Astrocyte (in vitro differentiated cells and primary cell): ENCODE results near the gene TNFAIP8L3. TPM values are rescaled to one million over a fixed set of nuclear protein-coding genes. Genes with fewer than 3 reads are reported as not detected.

Source experiments
- DNase-seq: peaks from one replicate; pipeline ENCODE4 v3.0.0-alpha.2; 2010; ENCODE audit warnings: low read depth
- FAIRE-seq: peaks from 2 replicates; lab custom pipeline; 2011; peaks lifted over from hg19 to GRCh38; lab: Jason Lieb, UNC
- H2AFZ ChIP-seq: 2 replicates; pipeline ENCODE4 v1.6.0; 2012; ENCODE audit warnings: low read depth, low read length, inconsistent platforms
- H3K27ac ChIP-seq: 2 replicates; pipeline ENCODE4 v1.5.1; 2011; ENCODE audit warnings: low read depth, low read length, inconsistent platforms
- H3K27me3 ChIP-seq: 2 replicates; pipeline ENCODE4 v1.6.0; 2011; ENCODE audit warnings: low read length, inconsistent platforms; ENCODE audit not compliant: insufficient read depth
- H3K36me3 ChIP-seq: 2 replicates; pipeline ENCODE4 v1.5.1; 2011; ENCODE audit warnings: low read length, inconsistent platforms; ENCODE audit not compliant: insufficient read depth
- H3K4me1 ChIP-seq: 2 replicates; pipeline ENCODE4 v1.5.1; 2011; ENCODE audit warnings: low read length, inconsistent platforms; ENCODE audit not compliant: insufficient read depth
- H3K4me2 ChIP-seq: 2 replicates; pipeline ENCODE4 v1.6.0; 2012; ENCODE audit warnings: low read length, inconsistent platforms
- H3K4me3 ChIP-seq: 2 replicates; pipeline ENCODE4 v1.5.1; 2011; ENCODE audit warnings: low read depth, mild to moderate bottlenecking, low read length, inconsistent platforms; ENCODE audit not compliant: insufficient read depth
- H3K79me2 ChIP-seq: 2 replicates; pipeline ENCODE4 v1.6.0; 2012; ENCODE audit warnings: mild to moderate bottlenecking, low read length, inconsistent platforms; ENCODE audit not compliant: insufficient read depth
- H3K9ac ChIP-seq: 2 replicates; pipeline ENCODE4 v1.6.0; 2012; ENCODE audit warnings: mild to moderate bottlenecking, low read length, inconsistent platforms
- H3K9me3 ChIP-seq: 2 replicates; pipeline ENCODE4 v1.5.1; 2012; ENCODE audit warnings: low read depth, mild to moderate bottlenecking, low read length, inconsistent platforms; ENCODE audit not compliant: insufficient read depth
- H4K20me1 ChIP-seq: 2 replicates; pipeline ENCODE4 v1.6.0; 2012; ENCODE audit warnings: low read length, inconsistent platforms; ENCODE audit not compliant: insufficient read depth
- H3K27ac Mint-ChIP-seq: one replicate; pipeline ENCODE4 v1.8.0; 2021; ENCODE audit warnings: mild to moderate bottlenecking, mixed read lengths; ENCODE audit not compliant: unreplicated experiment
- H3K27me3 Mint-ChIP-seq: one replicate; pipeline ENCODE4 v1.8.0; 2021; ENCODE audit warnings: low read depth, mixed read lengths; ENCODE audit not compliant: unreplicated experiment
- H3K36me3 Mint-ChIP-seq: one replicate; pipeline ENCODE4 v1.8.0; 2021; ENCODE audit warnings: low read depth, mixed read lengths; ENCODE audit not compliant: unreplicated experiment
- H3K4me1 Mint-ChIP-seq: one replicate; pipeline ENCODE4 v1.8.0; 2021; ENCODE audit warnings: low read depth, mixed read lengths; ENCODE audit not compliant: unreplicated experiment
- H3K4me3 Mint-ChIP-seq: one replicate; pipeline ENCODE4 v1.8.0; 2021; ENCODE audit warnings: mild to moderate bottlenecking, moderate library complexity, mixed read lengths; ENCODE audit not compliant: unreplicated experiment
- H3K9me3 Mint-ChIP-seq: one replicate; pipeline ENCODE4 v1.8.0; 2021; ENCODE audit warnings: mild to moderate bottlenecking, mixed read lengths; ENCODE audit not compliant: unreplicated experiment
- CTCF ChIP-seq: IDR thresholded peaks from 2 replicates; pipeline ENCODE4 v1.5.1; 2011; ENCODE audit warnings: low read depth, mild to moderate bottlenecking, inconsistent platforms, low read length, moderate library complexity; ENCODE audit not compliant: insufficient read depth
- EZH2 ChIP-seq: IDR thresholded peaks from 2 replicates; pipeline ENCODE4 v1.6.1; 2012; ENCODE audit warnings: mild to moderate bottlenecking, low read length, inconsistent platforms; ENCODE audit not compliant: insufficient read depth
- total RNA-seq: library from RNA; stranded (reverse); gene quantifications from 2 replicates; pipeline ENCODE4 v1.2.1, GENCODE V29; 2021

TNFAIP8L3 gene
- total RNA-seq, 1 donor from 2014 or later, result 1.1 TPM

- TF ChIP-seq EZH2 (no peak), CTCF (no peak)
- Histone ChIP-seq H3K9me3 (no peaks in the 10 kb centered on the region), H3K4me3 (no peak overlapping the region), H3K36me3 (no peaks in the 10 kb centered on the region), H3K4me1 (peaks cover 15% of the 10 kb centered on the region), H2AFZ (no peak overlapping the region), H3K4me2 (peak overlapping the region; percentile 27), H4K20me1 (no peaks in the 10 kb centered on the region), H3K79me2 (no peaks in the 10 kb centered on the region), H3K27me3 (no peaks in the 10 kb centered on the region), H3K9ac (no peak overlapping the region), H3K27ac (no peak overlapping the region)
- no peak overlapping the region for H3K4me3 Mint-ChIP-seq
- peaks cover 19% of the 10 kb centered on the region for H3K4me1 Mint-ChIP-seq
- no peak for DNase-seq
- no peak for FAIRE-seq
- H3K27ac Mint-ChIP-seq, result peak overlapping the region; percentile 23
- no peaks in the 10 kb centered on the region for H3K36me3 Mint-ChIP-seq
- peaks cover 10% of the 10 kb centered on the region for H3K27me3 Mint-ChIP-seq
- peaks cover 2% of the 10 kb centered on the region for H3K9me3 Mint-ChIP-seq
Observed at GRCh38 chr15:51133140-51133765, 38.5 kb upstream of the TNFAIP8L3 start.

GRCh38 chr15:51132384-51133139 is 37.9 kb upstream of the TNFAIP8L3 start:
- no peaks in the 10 kb centered on the region for H3K36me3 ChIP-seq
- peak overlapping the region; percentile 50 for H3K4me2 ChIP-seq
- Mint-ChIP-seq H3K4me1 (peaks cover 19% of the 10 kb centered on the region), H3K27ac (peak overlapping the region; percentile 23), H3K27me3 (peaks cover 10% of the 10 kb centered on the region), H3K4me3 (no peak overlapping the region), H3K36me3 (no peaks in the 10 kb centered on the region), H3K9me3 (peaks cover 2% of the 10 kb centered on the region)
- H3K27ac ChIP-seq, result peak overlapping the region; percentile 74
- FAIRE-seq (peak; percentile 32), DNase-seq (peak; percentile 96)
- peak overlapping the region; percentile 31 for H2AFZ ChIP-seq
- no peaks in the 10 kb centered on the region for H4K20me1 ChIP-seq
- TF ChIP-seq CTCF, result peak; percentile 99
- TF ChIP-seq EZH2, result no peak
- no peaks in the 10 kb centered on the region for H3K27me3 ChIP-seq
- H3K9me3 ChIP-seq, result no peaks in the 10 kb centered on the region
- H3K4me3 ChIP-seq, result no peak overlapping the region
- peaks cover 15% of the 10 kb centered on the region for H3K4me1 ChIP-seq
- H3K9ac ChIP-seq, result peak overlapping the region; percentile 42
- H3K79me2 ChIP-seq, result no peaks in the 10 kb centered on the region
